Activated CD4-positive, CD25-positive, alpha-beta regulatory T cell treated with anti-CD3 and anti-CD28 coated beads, Interleukin-2, amount 50 U/mL, for 16 hours (primary cell): ENCODE data around the gene RARB.

Experiments used
- DNase-seq: peaks from one replicate; pipeline ENCODE4 v3.0.0-alpha.2; 2020; ENCODE audit warnings: low read depth, low spot score

Gene RARB

DNA sequence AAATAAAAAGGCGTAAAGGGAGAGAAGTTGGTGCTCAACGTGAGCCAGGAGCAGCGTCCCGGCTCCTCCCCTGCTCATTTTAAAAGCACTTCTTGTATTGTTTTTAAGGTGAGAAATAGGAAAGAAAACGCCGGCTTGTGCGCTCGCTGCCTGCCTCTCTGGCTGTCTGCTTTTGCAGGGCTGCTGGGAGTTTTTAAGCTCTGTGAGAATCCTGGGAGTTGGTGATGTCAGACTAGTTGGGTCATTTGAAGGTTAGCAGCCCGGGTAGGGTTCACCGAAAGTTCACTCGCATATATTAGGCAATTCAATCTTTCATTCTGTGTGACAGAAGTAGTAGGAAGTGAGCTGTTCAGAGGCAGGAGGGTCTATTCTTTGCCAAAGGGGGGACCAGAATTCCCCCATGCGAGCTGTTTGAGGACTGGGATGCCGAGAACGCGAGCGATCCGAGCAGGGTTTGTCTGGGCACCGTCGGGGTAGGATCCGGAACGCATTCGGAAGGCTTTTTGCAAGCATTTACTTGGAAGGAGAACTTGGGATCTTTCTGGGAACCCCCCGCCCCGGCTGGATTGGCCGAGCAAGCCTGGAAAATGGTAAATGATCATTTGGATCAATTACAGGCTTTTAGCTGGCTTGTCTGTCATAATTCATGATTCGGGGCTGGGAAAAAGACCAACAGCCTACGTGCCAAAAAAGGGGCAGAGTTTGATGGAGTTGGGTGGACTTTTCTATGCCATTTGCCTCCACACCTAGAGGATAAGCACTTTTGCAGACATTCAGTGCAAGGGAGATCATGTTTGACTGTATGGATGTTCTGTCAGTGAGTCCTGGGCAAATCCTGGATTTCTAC lies at the start of gene RARB:
Gene RARB (plus strand): TSS at position 322 of the 847 bp plus-strand sequence. CDS start 469 bp downstream, at position 791.
- DNase-seq, result no peak

DNA sequence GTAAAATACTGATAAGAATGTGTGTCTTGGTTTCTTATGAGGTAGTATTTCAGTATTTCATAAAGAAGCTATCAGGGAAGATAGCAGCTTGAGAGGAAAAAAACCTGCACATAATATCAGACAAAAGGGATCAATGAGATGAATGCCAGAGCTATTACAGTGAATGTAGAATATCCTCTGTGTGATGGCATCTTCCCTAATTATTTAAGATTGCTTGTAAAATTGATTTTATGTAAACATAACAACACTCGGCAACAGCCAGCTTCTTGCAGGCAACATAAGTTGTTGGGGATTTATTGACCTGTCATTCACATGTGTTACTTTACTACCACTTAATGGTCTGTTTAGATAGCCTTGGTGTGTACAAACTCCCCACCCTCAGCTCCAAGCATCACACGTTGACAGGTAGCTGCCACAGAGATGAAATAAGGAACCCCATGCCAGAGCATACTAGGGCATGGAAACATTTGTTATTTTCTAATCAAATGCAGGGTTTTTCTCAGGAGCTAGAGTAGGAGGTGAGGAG lies 49.2 kb upstream of the RARB start:
- no peak for DNase-seq

GRCh38 chr3:25380222-25380739 lies 47.8 kb upstream of the RARB start:
- DNase-seq, result no peak

GRCh38 chr3:25381083-25381482 lies 47.0 kb upstream of the RARB start:
- DNase-seq, result no peak

- DNase-seq, result no peak
These were observed 43.6 kb upstream of the RARB start for GRCh38 chr3:25384471-25384870.

DNA sequence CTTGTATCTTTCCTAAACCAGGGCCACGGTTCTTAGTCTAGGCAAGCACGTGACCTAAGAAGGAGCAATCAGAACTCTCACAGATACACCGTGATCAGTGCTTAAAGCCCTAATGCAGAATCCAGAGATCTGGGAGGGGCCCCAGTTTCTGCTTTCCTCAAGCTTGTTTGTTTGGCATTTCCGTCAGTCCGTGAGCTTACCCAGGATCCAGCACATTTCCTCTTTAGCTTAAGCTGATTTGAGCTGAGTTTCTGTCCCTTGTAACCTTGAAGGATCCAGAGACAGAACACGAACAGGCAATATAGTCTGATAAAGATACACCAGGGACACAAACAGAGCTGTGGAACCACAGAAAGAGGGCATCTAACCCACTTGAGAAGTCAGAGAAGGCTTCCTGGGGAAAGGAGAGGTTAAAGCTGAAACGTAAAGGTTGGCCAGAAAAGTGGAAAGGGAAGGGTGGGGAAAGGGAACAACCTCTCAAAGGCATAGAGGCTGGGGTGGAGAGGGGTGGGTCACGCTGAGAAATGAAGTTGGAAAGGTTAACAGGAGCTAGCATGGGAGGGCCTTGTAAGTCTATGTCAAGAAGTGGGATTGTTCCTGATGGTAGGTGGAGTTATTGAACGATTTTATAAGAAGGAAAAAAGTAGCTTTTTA lies 42.1 kb upstream of the RARB start:
- no peak for DNase-seq

DNA sequence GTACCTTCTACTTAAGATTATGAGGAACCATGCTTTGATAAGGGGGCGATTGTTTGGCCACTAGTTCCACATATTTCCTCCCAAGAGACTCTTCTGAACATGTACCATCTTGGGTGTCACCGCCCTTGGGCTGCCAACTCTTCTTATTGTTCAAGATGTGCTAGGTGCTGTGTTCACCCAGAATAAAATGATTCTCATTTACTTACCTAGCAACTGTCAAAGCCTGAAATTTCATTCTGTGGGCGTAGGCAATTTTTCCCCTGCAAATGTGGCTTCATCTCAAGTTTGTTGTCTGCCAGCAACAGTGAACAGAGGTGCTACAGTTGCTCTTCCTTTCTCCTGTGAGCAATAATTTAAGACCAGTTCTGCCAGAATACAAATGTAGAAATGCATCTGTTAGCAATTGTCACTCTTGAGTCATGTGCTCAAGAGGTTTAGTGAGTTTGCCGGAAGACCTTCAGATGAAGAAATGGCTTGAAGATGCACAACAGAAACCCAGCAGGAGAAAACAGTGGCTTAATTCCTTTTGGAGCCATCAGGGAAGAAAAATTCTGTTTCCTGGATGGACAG lies 41.3 kb upstream of the RARB start:
- DNase-seq, result no peak

- DNase-seq, result no peak
These were observed 37.5 kb upstream of the RARB start for GRCh38 chr3:25390605-25391004.

GRCh38 chr3:25396251-25396650 lies 31.8 kb upstream of the RARB start:
- no peak for DNase-seq

DNA sequence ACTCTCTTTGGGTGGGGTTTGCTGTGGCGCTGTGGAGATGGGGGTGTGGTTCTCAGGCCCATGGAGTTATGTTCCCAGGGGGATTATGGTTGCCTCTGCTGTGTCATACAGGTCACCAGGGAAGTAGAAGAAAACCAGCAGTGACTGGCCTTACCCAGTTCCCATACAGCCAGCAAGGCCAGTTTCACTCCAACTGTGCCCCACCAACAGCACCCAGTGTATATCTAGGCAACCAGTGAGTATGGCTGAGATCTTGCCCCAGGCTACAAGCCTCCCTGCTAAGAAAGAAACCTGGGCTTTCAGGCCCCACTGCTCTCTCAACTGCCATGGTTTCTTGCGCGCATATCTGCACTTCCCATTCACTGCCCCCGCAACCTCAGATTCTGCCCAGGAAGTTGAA lies 31.4 kb upstream of the RARB start:
- no peak for DNase-seq

DNA sequence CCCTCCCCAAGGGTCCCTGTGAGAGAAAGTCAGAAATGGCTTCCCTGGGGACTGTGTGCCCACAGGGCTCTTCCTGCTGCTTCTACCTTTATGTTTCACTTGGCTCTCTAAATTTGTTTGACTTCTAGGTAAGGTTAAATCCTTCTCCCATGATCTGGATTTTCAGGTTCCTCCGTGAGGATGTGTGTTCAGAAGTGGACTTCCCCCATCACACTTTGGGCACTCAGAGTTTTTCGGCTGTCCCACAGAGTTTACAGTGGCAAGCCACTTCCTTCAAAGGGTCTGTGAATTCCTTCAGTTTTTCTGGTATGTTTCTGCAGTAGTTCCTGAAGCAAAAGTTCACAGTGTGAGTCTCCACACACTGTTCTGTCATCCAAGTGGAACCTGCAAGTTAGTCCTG lies 30.9 kb upstream of the RARB start:
- no peak for DNase-seq

- no peak for DNase-seq
These were observed 27.5 kb upstream of the RARB start for GRCh38 chr3:25400587-25400986.

GRCh38 chr3:25403968-25404367 lies 24.1 kb upstream of the RARB start:
- no peak for DNase-seq

GRCh38 chr3:25404569-25404968 lies 23.5 kb upstream of the RARB start:
- no peak for DNase-seq

GRCh38 chr3:25405335-25405734 lies 22.7 kb upstream of the RARB start:
- no peak for DNase-seq

DNA sequence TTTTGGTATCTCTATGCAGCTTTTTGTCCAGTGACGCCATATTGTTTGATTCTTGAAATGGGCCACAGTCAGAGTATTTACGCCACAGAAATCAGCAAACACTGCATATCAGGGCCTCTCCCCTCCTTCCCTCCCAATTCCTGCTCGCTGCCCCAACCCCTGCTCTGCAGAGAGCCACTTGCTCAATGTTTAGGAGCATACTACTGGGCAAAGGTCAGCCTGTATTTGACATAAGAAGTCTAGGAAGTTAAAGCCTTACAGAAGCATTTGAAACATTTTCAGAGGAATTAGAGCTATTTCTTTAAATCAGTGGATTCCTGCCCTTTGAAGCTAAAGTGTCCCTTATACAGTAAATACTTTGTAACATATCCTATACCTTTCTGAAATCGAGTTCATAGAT lies 17.4 kb upstream of the RARB start:
- DNase-seq, result no peak

DNA sequence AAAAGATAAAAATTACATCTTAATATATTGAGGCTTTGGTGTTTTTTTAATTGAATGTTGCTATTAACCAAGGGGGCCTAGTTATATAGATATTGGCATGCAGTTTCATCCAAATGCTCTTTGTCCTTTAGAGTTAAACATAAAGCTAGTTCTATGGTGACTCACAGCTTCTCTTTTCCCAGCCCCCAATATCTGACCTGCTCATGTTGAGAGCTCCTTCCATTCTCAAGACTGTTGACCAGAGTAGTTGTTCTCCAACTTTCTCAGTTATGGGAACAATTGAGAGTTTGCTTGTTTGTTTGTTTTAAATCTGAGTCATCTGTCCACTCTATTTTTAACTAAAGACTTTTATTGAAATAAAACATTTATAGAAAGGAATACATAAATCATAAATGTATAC lies 15.8 kb upstream of the RARB start:
- DNase-seq, result no peak

DNA sequence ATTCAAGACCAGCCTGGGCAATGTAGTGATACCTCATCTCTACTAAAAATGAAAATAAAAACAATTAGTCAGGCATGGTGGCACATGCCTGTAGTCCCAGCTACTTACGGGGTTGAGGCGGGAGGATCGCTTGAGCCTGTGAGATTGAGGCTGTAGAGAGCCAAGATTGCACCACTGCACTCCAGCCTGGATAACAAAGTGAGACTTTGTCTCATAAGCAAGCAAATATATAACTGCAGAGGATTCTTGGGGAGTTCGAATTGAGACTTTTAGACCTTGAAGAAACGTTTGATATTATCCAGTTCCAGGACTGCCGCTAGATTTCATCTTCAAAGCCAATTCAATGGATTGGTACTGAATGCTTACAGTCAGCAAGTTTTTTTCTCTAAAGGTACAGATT lies 11.9 kb upstream of the RARB start:
- no peak for DNase-seq

GRCh38 chr3:25418596-25418995 lies 9.5 kb upstream of the RARB start:
- DNase-seq, result no peak

DNA sequence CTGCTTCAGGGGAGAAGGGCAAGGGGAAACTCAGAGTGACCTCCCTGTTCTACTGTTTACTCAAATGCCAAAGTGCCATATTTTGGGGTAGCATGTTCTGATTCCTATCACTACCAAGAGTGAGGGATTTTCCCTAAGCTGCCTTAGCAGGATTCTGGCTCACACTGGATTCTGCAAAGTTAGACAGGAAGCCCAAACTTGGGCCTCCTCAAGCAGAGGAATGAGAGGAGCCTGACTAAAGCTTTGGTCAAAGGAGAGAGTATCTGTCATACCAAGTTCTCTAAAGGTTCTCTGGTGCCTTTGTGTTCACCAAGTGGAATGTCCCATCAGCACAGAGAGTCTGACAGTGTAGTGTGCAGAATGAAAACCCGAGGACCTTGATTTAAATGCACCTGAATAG lies 8.8 kb upstream of the RARB start:
- DNase-seq, result no peak

GRCh38 chr3:25420147-25420546 lies 7.9 kb upstream of the RARB start:
- no peak for DNase-seq

DNA sequence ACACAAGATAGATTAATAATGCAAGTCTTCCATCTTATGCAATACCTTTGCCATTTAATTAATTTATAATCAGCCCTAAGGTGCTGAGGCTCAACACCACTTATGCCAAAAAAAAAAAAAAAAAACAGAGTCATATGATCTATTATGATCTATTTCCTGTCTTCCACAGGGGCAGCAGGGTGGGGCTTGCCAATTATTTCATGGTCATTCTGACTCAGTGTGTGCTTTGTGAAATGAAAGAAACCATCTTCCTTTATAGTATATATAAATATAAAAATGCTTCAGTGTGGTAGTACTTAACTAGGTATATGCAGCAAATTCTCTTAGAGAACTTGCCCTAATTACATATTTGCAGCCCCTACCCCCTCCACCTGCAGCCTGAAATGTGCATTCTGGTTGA lies 7.2 kb upstream of the RARB start:
- no peak for DNase-seq
